GM12878 (cell line): ENCODE results near the gene ELMO3. TPM values are rescaled to one million over a fixed set of nuclear protein-coding genes. Genes with fewer than 3 reads are reported as not detected.

Experiments
- CEBPB ChIP-seq, 2 experiments: fragments of 150-350 bp in 1 of 2; IDR thresholded peaks; 2 replicates each; pipeline ENCODE4 v1.6.1; 2012 to 2014; ENCODE audit warnings: low read depth in 2 of 2, low read length in 2 of 2, borderline replicate concordance in 1 of 2, inconsistent platforms in 1 of 2
- EGR1 ChIP-seq, 2 experiments: IDR thresholded peaks; 1 replicate in 1 of 2; 2 replicates in 1 of 2; pipeline ENCODE4 v1.6.1; 2011 to 2012; ENCODE audit warnings: low read depth in 2 of 2, low read length in 2 of 2, borderline replicate concordance in 1 of 2, mild to moderate bottlenecking in 1 of 2, moderate library complexity in 1 of 2
- ESRRA ChIP-seq: IDR thresholded peaks from 2 replicates; pipeline ENCODE4 v1.6.1; 2012; ENCODE audit warnings: mild to moderate bottlenecking, low read length, improper control_type of control experiment
- FOS ChIP-seq: IDR thresholded peaks from 3 replicates; pipeline ENCODE4 v1.6.1; 2011; ENCODE audit warnings: borderline replicate concordance; ENCODE audit not compliant: insufficient read length; ENCODE audit errors: extremely low read depth
- FOXK2 ChIP-seq: fragments of 450-650 bp; IDR thresholded peaks from 2 replicates; pipeline ENCODE4 v1.6.1; 2017; ENCODE audit warnings: mild to moderate bottlenecking, moderate library complexity
- GABPA ChIP-seq: IDR thresholded peaks from 2 replicates; pipeline ENCODE4 v1.6.1; 2014; ENCODE audit warnings: antibody characterized with exemption, low read depth, mild to moderate bottlenecking, inconsistent platforms
- IKZF2 ChIP-seq, 2 experiments: fragments of 450-650 bp; IDR thresholded peaks; 2 replicates each; pipeline ENCODE4 v1.6.1; 2017; ENCODE audit warnings: mild to moderate bottlenecking in 2 of 2, moderate library complexity in 2 of 2
- NFIC ChIP-seq: IDR thresholded peaks from 2 replicates; pipeline ENCODE4 v1.6.1; 2012; ENCODE audit warnings: low read depth, mild to moderate bottlenecking, inconsistent platforms, low read length, moderate library complexity
- NR2F1 ChIP-seq: fragments of 450-650 bp; conservative IDR thresholded peaks from 2 replicates; pipeline ENCODE4 v1.6.1; 2017; ENCODE audit warnings: mild to moderate bottlenecking
- PML ChIP-seq: IDR thresholded peaks from 2 replicates; pipeline ENCODE4 v1.6.1; 2012; ENCODE audit warnings: low read length, inconsistent platforms
- POLR2AphosphoS5 ChIP-seq: IDR thresholded peaks from 2 replicates; pipeline ENCODE4 v1.6.1; 2011; ENCODE audit warnings: mild to moderate bottlenecking, low read length, inconsistent platforms
- RBBP5 ChIP-seq: fragments of 200-600 bp; sonication (generic); conservative IDR thresholded peaks from 2 replicates; pipeline ENCODE4 v1.6.1; 2016
- SUZ12 ChIP-seq: fragments of 200-600 bp; sonication (generic); IDR thresholded peaks from one replicate; pipeline ENCODE4 v1.6.1; 2018; ENCODE audit warnings: antibody characterized with exemption, mild to moderate bottlenecking; ENCODE audit not compliant: unreplicated experiment
- ZZZ3 ChIP-seq: IDR thresholded peaks from 2 replicates; pipeline ENCODE4 v1.6.1; 2011; ENCODE audit warnings: low read depth; ENCODE audit not compliant: control insufficient read depth, insufficient read length
- polyA plus RNA-seq, 11 experiments: library from polyadenylated mRNA; depleted of rRNA in 4 of 11; unstranded in 6 of 11; stranded (reverse) in 5 of 11; fragments of >200 nt; fragmentation: Nextera tagmentation in 4 of 11; fragmentation: Illumina TruSeq in 1 of 11; extraction: Ambion mirVana in 4 of 11; extraction: Trizol in 1 of 11; gene quantifications; 1 replicate in 1 of 11; 2 replicates in 10 of 11; pipeline versions ENCODE4 v1.2.1 to v1.2.3, GENCODE V29; 2011 to 2016; ENCODE audit warnings: inconsistent platforms in 2 of 11, missing spikeins in 2 of 11, low read depth in 1 of 11
- total RNA-seq, 4 experiments: library from RNA; depleted of rRNA in 3 of 4; stranded (reverse); fragments of >200 nt in 3 of 4; fragmentation: Illumina TruSeq in 1 of 4; extraction: Trizol in 1 of 4; gene quantifications; 2 replicates each; pipeline versions ENCODE4 v1.2.1 to v1.2.3, GENCODE V29; 2013 to 2021
- TF ChIP-seq, protein P1 (sequence below): fragments of 450-650 bp; formaldehyde crosslinking; IDR thresholded peaks from 2 replicates; pipeline ENCODE4 v1.5.0; 2022; ENCODE audit warnings: mild to moderate bottlenecking, missing genetic modification characterization
- TF ChIP-seq, protein P2 (sequence below): fragments of 450-650 bp; formaldehyde crosslinking; IDR thresholded peaks from 2 replicates; pipeline ENCODE4 v1.4.0; 2020; ENCODE audit warnings: mild to moderate bottlenecking, moderate library complexity
- TF ChIP-seq, protein P3 (sequence below): fragments of 150-350 bp; IDR thresholded peaks from 2 replicates; pipeline ENCODE4 v1.6.1; 2014; ENCODE audit warnings: mild to moderate bottlenecking, low read depth, low read length
- TF ChIP-seq, protein P4 (sequence below): fragments of 150-350 bp; IDR thresholded peaks from 2 replicates; pipeline ENCODE4 v1.6.1; 2016; ENCODE audit warnings: low read depth, low read length

ELMO3 gene
- total and polyA plus RNA-seq, 10 of the 15 experiments (the other 5 are each of a cell fraction or from before 2014, with no cell fraction given): 0.05 to 4.7 (median 0.96) TPM; not detected in 1

DNA sequence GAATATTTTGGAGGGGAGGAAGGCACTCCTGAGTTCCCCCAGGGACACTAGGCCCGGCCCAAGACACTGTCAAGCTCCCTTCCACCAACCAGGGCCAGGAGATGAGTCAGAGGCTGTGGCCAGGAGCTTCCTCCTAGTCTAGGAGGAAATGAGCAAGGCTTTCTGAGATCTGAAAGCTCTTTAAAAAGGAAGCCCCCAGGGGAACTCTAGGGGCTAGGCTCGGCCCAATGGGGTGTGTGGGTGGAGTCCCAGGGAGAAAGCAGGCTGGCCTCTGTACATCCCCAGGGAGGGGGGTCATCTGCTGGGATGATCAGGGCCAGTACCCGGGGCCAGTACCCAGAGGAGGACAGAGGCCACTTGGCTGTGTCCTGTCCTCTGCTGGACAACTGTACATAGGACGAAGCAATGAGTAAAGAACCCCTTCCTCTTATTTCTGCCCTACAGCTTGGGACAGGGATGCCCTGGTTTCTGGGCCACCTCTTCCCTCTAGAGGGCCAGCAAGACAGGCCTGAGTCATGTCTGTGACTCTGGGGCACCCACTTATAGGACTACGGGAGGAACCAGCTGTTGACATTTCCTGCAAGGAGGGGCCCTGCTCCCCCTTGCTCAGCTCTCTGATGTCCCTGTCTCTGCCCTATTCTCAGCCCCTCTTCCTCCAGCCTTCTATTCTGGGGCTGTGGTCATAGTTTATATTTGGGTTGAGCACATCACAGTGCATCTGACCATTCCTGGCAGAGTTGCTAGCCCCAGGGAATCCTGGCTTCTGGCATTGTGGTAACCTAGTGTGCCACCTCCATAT lies 45.7 kb downstream of the ELMO3 start (continued):
- TF ChIP-seq, protein P1, sequence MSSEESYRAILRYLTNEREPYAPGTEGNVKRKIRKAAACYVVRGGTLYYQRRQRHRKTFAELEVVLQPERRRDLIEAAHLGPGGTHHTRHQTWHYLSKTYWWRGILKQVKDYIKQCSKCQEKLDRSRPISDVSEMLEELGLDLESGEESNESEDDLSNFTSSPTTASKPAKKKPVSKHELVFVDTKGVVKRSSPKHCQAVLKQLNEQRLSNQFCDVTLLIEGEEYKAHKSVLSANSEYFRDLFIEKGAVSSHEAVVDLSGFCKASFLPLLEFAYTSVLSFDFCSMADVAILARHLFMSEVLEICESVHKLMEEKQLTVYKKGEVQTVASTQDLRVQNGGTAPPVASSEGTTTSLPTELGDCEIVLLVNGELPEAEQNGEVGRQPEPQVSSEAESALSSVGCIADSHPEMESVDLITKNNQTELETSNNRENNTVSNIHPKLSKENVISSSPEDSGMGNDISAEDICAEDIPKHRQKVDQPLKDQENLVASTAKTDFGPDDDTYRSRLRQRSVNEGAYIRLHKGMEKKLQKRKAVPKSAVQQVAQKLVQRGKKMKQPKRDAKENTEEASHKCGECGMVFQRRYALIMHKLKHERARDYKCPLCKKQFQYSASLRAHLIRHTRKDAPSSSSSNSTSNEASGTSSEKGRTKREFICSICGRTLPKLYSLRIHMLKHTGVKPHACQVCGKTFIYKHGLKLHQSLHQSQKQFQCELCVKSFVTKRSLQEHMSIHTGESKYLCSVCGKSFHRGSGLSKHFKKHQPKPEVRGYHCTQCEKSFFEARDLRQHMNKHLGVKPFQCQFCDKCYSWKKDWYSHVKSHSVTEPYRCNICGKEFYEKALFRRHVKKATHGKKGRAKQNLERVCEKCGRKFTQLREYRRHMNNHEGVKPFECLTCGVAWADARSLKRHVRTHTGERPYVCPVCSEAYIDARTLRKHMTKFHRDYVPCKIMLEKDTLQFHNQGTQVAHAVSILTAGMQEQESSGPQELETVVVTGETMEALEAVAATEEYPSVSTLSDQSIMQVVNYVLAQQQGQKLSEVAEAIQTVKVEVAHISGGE: no peak
- TF ChIP-seq SUZ12 (no peak), GABPA (no peak), POLR2AphosphoS5 (peak; percentile 72), RBBP5 (no peak), NFIC (no peak), FOXK2 (no peak), IKZF2 (IDR thresholded peaks at IDR 0.05) (peak; percentile 40 to 42; a peak in 2 of 4 replicates), ZZZ3 (no peak), PML (no peak), ESRRA (no peak), FOS (no peak), NR2F1 (no peak), EGR1 (IDR thresholded peaks at IDR 0.05; ENCODE audit: borderline replicate concordance in 1 of 2, low read depth in 2 of 2, low read length in 2 of 2) (peak in 1 of 2 experiments; percentile 79; a peak in 2 of 3 replicates), CEBPB (IDR thresholded peaks at IDR 0.05; ENCODE audit: borderline replicate concordance in 1 of 2, low read depth in 2 of 2, low read length in 2 of 2) (no peak)
- TF ChIP-seq, protein P2, sequence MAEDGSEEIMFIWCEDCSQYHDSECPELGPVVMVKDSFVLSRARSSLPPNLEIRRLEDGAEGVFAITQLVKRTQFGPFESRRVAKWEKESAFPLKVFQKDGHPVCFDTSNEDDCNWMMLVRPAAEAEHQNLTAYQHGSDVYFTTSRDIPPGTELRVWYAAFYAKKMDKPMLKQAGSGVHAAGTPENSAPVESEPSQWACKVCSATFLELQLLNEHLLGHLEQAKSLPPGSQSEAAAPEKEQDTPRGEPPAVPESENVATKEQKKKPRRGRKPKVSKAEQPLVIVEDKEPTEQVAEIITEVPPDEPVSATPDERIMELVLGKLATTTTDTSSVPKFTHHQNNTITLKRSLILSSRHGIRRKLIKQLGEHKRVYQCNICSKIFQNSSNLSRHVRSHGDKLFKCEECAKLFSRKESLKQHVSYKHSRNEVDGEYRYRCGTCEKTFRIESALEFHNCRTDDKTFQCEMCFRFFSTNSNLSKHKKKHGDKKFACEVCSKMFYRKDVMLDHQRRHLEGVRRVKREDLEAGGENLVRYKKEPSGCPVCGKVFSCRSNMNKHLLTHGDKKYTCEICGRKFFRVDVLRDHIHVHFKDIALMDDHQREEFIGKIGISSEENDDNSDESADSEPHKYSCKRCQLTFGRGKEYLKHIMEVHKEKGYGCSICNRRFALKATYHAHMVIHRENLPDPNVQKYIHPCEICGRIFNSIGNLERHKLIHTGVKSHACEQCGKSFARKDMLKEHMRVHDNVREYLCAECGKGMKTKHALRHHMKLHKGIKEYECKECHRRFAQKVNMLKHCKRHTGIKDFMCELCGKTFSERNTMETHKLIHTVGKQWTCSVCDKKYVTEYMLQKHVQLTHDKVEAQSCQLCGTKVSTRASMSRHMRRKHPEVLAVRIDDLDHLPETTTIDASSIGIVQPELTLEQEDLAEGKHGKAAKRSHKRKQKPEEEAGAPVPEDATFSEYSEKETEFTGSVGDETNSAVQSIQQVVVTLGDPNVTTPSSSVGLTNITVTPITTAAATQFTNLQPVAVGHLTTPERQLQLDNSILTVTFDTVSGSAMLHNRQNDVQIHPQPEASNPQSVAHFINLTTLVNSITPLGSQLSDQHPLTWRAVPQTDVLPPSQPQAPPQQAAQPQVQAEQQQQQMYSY (CRISPR knock-in tag): no peak
- TF ChIP-seq, protein P3, sequence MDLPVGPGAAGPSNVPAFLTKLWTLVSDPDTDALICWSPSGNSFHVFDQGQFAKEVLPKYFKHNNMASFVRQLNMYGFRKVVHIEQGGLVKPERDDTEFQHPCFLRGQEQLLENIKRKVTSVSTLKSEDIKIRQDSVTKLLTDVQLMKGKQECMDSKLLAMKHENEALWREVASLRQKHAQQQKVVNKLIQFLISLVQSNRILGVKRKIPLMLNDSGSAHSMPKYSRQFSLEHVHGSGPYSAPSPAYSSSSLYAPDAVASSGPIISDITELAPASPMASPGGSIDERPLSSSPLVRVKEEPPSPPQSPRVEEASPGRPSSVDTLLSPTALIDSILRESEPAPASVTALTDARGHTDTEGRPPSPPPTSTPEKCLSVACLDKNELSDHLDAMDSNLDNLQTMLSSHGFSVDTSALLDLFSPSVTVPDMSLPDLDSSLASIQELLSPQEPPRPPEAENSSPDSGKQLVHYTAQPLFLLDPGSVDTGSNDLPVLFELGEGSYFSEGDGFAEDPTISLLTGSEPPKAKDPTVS: no peak
- TF ChIP-seq, protein P4, sequence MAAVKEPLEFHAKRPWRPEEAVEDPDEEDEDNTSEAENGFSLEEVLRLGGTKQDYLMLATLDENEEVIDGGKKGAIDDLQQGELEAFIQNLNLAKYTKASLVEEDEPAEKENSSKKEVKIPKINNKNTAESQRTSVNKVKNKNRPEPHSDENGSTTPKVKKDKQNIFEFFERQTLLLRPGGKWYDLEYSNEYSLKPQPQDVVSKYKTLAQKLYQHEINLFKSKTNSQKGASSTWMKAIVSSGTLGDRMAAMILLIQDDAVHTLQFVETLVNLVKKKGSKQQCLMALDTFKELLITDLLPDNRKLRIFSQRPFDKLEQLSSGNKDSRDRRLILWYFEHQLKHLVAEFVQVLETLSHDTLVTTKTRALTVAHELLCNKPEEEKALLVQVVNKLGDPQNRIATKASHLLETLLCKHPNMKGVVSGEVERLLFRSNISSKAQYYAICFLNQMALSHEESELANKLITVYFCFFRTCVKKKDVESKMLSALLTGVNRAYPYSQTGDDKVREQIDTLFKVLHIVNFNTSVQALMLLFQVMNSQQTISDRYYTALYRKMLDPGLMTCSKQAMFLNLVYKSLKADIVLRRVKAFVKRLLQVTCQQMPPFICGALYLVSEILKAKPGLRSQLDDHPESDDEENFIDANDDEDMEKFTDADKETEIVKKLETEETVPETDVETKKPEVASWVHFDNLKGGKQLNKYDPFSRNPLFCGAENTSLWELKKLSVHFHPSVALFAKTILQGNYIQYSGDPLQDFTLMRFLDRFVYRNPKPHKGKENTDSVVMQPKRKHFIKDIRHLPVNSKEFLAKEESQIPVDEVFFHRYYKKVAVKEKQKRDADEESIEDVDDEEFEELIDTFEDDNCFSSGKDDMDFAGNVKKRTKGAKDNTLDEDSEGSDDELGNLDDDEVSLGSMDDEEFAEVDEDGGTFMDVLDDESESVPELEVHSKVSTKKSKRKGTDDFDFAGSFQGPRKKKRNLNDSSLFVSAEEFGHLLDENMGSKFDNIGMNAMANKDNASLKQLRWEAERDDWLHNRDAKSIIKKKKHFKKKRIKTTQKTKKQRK: no peak
